ENCODE results near the gene APPL2.
"Not testable (repeated sequence)": the region's sequence is repeated elsewhere in the genome, so short reads cannot be mapped to it uniquely, and the experiment has no call there.

APPL2 gene

DNA sequence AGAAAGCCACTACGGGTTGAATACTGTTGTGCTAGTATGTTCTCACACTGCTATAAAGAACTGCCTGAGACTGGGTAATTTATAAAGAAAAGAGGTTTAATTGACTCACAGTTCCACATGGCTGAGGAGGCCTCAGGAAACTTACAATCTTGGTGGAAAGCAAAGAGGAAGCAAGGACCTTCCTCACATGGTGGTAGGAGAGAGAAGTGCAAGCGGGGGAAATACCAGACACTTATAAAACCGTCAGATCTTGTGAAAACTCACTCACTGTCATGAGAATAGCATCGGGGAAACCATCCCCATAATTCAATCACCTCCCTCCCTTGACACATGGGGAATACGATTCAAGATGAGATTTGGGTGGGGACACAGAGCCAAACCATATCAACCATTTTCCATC, 20.5 kb upstream of the APPL2 start:
- DNase-seq: not testable (repeated sequence)

DNA sequence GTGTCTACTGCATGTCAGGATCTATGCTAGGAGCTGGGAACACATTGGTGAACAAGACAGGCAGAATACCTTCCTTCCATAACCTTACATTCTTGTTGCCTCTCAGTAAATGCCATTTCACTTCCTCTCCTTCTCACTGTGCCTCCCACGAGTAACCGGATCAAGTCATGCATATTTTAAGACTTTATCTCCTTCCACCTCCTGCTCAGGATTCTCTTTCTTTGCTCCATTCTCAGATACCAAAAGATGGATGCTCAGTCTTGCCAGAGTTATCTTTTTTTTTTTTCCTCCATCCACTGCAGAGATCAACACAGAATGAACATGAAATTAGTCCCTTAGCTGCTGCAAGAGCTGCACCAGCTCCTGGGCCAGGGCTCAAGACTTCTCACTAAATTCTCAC, 20.0 kb upstream of the APPL2 start:
- no peak for DNase-seq

DNA sequence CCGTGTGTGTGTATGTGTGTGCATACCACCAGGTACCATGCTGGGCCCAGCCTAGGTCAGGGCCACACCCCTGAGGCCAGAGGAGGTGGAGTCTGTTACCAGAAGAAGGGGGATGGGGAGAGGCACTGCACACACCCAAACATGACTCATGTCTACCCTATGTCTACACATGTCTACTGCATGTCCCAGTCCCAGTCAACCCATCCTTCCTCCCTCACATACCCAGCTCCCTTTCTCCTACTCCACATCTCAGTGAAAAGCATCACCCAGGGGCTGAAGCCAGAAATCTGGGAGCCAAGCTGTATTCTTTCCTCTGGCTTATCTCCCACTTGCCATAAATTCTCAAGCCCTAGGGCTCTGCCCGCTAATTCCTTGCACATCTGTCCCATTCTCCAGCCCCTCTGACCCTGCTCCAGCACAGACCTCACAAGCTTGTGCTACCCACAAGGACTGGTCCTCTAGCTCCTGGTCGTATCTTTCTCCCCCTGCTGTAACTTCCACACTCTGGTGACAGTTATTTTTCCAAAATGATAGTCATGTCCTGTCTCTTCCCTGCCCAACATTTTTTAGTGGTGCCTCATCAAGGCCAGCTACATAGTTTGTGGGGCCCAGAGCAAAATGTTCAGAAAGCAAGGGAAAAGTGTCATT, 18.0 kb upstream of the APPL2 start:
- no peak for DNase-seq

DNA sequence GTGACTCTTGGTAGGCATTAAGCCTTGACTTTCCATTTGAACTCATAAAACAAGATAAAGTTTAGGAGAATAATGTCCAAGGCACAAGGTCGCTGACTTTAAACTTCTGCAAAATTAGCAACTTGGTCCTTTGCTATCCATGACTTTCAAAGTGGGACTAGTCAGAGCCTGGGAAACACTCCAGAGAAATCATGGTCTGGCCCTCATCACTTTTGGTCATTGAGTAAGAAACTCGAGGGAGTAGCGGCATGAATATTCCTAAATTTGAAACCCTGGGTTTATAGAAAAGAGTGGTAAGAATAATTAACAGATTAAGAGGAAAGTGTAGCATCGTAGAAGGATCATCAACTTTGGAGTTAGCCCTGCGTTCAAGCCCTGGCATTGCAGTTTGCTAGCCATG, 16.9 kb upstream of the APPL2 start:
- no peak for DNase-seq

DNA sequence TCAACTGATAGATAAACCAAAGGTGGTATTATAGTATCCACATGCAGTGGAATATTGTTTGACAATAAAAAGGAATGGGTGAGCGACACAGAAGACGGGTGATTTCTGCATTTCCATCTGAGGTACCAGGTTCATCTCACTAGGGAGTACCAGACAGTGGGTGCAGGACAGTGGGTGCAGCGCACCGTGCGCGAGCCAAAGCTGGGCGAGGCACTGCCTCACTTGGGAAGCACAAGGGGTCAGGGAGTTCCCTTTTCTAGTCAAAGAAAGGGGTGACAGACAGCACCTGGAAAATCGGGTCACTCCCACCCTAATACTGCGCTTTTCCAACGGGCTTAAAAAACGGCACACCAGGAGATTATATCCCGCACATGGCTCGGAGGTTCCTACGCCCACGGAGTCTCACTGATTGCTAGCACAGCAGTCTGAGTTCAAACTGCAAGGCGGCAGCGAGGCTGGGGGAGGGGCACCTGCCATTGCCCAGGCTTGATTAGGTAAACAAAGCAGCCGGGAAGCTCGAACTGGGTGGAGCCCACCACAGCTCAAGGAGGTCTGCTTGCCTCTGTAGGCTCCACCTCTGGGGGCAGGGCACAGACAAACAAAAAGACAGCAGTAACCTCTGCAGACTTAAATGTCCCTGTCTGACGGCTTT, 9.9 kb upstream of the APPL2 start:
- not testable (repeated sequence) for DNase-seq

DNA sequence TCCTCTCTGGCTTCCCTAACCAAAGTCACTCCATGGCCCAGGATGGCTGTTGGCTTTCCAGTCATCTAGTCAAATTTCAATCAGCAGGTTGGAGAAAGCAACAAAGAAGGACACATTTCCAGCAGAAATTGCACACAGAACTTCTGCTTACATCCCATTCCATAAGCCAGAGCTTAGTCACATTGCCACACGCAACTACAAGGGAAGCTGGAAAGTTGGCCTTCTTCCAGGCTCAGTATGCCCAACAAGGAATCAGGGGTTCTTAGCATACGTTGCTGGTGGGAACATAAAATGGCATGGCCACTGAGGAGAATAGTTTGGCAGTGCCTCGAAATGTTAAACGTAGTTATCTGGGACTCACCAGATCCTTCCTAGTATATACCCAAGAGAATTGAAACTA, 9.3 kb upstream of the APPL2 start:
- DNase-seq: no peak

DNA sequence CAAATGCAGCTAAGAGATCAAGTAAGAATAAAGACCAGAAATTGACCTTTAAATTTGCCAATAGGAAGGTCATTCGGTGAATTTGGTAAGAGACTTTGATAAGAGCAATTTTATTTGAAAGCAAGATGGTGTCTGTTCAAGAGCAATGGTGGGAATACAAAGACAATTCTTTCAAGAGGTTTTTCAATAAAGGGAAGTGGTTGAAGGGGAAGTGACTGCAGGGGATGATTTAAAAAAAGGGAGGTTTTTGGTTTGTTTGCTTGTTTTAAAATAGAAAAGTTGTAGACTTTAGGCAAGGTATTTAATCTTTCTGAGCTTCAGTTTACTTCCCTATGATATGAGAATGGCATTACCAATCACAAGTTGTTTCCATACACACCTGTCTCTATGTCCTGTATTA, 4.3 kb upstream of the APPL2 start:
- no peak for DNase-seq

DNA sequence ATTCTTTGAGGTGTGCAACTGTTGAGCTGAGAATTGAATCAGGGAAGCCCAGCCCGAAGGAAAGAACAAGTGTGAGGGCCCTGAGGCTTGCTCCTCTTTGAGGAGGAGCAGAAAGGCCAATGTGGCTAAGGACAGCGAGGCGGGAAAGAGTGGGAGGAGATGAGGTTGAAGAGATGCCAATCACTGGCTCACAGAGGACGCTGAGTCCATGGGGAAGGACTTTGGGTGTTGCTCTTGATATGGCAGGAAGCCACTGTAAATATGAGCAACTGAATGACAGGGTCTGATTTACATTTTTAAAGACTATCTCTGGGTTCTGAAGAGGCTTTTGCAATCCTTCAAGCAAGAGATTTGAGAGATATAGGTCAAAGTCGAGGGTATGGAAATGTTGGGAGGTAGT, 3.3 kb upstream of the APPL2 start:
- DNase-seq: no peak

DNA sequence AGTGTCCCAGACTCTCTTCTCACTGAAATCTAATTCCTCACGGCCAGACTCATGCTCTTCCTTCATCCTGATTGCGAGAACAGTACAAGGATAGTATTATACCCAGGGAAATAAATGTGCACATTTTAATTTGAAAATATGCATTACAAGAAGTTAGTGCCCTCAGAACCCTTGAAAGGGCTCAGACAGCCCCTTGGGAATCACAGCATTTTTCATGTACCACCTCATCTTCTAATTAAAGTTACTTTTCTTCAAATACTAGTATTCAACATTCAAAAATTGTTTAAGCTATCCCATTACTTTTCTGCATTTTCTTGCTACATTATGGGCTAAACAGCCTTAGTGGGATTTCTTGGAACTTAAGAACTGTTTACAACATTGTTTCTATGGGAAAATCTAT, 1.7 kb upstream of the APPL2 start:
- no peak for DNase-seq

DNA sequence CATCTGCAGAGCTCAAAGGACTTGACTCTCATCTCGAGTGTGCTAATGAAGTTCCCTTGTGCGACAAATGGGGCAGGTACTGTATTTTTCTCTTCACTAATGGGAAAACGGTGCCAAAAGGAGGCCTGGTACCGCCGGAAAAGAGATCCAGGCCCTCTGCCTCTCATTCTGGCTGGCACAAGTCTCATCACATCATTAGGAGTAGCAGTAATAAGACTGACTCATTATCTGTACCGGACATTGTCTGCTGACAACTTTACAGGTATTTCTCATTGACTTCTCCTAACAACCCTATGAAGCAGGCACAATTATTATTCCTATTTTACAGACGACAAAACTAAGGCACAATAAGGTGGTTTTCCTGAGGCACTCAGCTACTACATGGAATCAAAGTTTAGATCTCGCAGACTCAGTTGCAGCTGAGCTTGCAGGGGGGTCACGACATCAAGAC, 668 bp downstream of the APPL2 start:
- peak; percentile 2 for DNase-seq

DNA sequence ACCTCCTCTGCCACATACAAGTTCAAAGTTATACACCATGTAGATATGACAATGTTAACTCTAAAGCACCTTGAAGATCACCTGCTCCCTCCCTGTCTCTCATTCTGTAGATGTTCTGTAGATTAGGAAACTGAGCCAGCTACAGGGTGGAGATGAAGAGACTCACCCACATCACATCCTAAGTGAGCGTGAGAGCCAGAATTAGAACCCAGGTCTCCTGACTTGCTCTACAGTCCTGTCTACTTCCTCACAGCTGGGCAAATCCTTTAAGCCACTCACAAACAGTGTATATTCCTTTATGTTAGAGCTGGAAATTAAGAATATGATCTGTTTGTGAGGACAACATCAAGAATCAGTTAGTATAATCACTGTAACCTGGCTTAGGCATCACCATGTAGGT, 1.8 kb downstream of the APPL2 start:
- no peak for DNase-seq

DNA sequence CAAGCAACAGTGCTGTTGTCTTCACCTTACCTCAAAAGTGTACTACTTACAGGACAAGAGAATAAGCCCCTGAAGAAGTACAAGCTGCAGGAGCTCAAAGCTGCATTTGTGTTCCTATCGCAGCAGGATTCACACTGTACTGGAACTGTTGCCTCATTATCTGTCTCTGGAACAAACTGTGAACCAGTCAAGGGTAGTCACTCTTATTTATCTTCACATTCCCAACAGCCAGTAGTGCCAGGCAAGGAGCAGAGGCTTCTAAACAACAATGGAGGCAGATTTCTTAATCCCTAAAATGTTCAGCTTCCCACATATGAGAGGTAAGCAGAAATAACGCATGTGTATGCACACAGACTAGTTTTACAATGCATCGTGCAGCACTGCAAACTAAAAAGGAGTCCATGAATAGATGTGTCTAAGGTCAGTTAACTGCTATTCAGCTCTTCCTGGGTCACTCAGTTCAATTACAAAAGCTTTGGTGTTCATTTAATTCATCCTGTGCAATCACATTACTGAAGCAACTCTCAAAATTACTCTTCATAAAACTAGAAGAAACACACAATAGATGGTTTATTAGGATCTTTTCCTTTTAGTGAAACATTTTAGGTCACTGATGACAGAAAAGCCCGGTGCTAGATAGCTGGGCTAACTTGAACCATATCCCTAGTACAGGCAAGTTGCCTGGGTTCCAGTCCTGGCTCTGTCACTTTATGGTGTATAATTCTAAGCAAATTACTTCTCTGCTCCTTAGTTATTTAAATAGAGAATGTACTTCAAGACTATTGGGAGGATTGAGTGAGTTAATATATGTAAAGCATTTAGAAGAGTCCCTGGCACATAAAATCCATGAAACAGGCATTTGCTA, 2.7 kb downstream of the APPL2 start:
- DNase-seq: no peak

DNA sequence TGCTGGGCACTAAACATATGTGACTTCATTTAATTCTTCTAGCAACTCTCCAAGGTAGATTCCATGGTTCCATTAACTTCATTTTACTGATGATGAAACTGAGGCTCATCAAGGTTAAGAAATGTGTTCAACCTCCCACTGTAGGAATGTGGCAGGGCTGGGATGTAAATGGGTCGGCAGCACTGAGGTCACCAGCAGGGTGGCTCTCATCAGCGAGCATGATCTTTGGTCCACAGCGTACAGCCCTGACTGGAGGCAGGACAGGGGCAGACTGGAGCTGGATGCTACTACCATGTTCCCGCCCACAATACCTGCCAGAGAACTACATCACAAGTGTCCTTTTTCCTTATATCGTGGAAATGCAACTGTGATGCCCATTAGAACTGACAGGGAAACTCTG, 4.6 kb downstream of the APPL2 start:
- DNase-seq: no peak

DNA sequence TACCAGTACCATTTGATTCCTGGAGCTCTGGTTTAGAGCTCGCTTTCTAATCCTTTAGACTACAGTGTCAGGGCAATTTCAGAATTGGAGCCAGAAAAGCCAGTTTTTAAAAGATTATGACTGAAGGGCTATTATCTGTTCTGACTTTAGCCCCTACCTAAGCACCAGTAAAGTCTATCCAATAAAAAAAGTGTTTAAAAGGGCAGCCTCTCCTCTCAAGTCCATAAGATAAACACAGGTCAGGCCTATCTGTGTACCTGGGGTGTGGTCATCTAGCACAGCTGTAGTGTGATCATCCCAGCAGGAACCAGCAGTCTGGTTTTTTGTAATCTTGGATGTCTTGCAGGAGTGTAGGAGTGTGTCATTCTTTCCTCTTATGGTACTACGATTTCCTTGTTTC, 6.6 kb downstream of the APPL2 start:
- DNase-seq: no peak

DNA sequence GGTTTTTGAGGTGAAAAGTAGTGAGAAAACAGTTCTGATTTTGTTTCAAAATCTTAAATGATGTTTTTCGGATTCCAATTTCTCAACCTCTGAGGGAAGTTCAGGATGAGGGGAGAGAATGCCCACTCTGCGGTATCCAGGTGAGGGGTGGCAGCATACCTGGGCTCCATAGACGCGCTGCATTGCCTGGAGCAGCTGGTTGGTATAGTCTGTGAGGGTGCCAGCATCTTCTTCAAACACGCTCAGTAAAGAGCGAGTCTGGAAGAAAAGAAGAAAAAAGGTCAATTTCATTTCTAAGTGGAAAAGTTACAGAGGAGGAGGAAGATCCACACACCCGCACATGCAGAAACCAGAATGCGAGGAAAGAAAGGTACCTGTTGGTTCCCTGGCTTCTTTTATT, 7.0 kb downstream of the APPL2 start:
- DNase-seq: no peak

DNA sequence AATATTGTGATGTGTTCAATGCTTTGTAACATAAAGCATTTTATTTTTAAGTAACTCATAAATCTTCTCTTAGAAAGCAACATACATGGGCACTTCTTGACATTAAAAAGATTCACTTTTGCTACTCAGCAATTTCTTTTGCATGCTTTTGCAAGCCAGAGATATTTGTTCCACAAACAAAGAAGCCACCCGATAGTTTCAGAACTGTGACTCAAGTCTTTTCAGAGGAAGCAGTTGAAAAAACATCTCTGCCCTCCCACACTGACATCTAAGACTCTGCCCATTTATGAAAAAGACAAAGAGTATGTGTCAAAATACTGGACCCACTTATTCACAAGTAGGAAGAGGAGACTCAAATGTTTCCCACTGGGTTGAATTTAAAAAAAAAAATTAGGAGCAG, 7.5 kb downstream of the APPL2 start:
- DNase-seq: no peak

DNA sequence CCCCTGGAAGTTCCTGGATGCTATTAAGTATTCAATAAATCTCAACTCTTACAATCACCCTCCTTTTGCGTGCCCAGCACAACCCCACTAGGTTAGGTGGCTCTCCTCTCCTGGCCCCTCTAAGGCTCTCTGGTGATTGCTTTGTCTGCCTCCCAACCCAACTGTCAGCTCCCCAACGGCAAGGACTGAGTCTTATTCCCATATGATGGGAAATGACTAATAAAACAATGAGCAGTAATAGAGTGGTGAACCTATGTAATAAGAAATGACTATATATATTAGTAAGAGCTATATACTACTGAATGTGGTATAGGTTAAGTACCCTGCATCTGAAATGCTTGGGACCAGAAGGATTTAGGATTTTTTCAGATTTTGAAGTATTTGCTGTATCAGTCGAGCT, 8.1 kb downstream of the APPL2 start:
- DNase-seq: no peak

DNA sequence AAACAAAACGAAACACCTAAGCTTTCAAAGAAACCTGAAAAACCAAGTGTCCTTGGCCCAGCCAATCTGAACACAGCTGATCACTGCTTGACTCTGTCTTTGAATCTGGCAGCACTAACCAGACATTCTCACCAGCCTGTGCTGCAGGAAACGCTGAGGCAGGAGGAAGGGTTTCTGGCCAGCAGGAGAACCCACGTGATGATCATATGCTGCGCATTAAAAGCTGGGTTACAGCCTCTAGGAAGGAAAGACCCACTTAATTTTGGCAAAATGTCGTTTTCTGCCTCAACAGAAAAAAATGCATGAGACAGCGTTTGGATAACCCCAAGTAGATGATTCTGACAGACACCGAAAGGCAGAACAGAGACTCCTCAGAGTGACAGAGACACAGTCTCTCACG, 9.8 kb downstream of the APPL2 start:
- no peak for DNase-seq

DNA sequence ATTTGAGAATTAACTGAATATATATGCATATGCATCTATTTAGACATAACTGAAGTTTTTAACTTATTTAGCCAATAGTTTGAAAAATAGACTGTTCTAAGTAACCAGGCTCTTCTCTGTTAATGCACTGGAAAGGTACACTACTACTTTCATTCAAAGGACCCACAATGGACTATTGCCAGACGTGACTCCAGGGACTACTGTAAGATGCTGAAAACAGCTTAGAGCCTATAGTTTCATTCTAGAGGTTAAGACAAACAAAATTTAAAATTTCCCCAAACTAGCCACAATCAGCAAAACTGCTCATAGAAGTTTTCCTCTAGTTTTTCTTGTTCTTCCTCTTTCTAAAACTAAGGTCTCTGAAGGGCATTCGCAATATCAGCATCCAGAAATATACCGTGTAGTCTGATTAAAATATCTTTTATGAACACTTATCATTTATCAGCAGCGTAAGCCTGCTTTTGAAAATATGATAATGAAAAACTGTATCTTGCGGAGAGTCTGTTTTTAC, 10.4 kb downstream of the APPL2 start:
- no peak for DNase-seq

DNA sequence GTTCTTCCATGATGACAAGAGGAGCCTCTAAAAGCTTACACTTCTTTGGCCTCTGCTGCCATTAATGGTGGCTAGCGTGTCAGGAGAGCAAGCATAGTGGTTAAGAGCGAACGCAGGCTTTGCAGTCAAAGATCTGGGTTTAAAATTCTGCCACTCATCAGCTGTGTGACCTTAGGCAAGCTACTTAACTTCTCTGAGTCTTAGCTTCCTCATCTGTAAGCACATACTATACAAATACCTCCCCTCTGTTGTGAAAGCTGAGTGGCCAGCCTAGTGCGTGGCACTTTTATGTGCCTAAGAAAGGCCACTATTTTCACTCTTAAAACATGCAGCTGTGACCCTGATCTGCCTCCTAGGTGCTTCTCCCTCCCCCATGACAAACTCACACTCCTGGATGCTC, 11.6 kb downstream of the APPL2 start:
- DNase-seq: no peak

DNA sequence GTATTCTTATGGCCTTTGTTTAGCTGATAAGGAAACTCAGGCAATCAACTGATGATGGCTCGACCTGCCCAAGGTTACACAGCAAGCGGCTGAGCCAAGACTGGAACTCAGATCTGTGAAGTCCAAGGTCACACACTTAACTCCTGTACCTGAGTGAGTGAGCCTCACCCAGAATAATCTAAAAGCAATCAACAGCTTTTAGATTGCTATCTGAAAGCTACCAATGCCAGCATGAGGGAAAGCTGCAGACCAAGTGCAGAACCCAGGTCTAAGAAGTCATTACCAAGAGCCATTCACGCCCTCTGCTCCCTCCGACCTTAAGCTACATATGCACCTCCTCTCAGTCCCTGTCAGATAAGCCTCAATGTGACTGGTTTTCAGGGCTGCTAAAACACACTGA, 12.1 kb downstream of the APPL2 start:
- no peak for DNase-seq

DNA sequence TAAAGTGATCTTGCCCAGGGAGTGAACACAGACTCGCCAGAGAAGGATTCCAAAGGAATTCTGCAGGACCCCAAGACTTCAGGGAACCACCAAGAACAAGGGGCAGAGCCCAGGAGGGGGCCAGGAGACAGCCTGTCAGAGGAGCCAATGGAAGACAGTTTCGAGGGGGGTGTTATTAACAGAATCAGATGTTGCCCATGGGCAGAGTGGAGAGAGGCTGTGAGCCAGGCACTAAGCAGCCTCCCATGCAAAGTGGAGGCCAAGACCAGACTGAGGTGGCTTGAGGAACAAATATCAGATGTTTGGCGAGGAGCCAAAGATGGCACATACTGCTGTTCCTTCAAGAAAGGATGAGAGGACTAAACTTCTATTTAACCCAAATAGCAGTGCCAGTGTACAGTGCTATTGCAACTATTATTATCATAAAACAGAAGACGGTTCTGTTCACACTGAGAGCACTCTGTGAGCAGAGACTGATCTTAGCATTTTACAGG, 12.6 kb downstream of the APPL2 start:
- no peak for DNase-seq

DNA sequence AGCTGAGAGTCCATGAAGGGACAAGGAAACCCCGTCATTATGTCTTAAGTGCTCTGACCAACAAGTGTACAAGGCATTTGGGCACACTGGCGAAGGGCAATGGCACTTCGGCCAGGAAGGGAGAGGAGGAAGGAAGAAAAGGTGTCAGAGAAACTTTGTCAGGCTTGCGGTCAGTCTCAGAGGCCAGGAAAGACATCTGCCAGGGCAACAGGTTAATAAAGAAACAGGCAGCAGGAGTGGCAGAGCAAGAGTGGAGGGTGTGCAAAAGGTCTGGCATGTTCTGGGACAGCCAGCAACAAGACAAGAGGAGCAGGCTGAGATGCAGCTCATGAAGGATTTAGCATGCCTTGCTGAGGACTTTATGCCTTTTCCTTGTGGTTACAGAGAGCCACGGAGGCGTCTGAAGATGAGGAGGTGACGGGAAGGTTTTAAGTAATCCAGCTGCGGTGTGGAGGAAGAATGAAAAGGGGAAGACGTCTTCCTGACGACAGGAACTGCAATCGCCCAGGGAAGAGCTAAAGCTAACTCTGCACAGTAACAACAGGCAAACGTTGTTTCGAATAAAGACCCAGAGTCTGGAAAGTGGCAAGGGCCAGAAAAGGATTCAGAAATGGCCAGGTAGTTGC, 13.1 kb downstream of the APPL2 start:
- no peak for DNase-seq

All from central memory CD4-positive, alpha-beta T cell (primary cell).